ENCODE measurements around the gene IL36RN. TPM values are rescaled to one million over a fixed set of nuclear protein-coding genes. Genes with fewer than 3 reads are reported as not detected.

Gene IL36RN
- total and polyA plus RNA-seq, 2 of the 13 experiments (the other 11 are each of a cell fraction or from before 2014, with no cell fraction given) = not detected

DNA sequence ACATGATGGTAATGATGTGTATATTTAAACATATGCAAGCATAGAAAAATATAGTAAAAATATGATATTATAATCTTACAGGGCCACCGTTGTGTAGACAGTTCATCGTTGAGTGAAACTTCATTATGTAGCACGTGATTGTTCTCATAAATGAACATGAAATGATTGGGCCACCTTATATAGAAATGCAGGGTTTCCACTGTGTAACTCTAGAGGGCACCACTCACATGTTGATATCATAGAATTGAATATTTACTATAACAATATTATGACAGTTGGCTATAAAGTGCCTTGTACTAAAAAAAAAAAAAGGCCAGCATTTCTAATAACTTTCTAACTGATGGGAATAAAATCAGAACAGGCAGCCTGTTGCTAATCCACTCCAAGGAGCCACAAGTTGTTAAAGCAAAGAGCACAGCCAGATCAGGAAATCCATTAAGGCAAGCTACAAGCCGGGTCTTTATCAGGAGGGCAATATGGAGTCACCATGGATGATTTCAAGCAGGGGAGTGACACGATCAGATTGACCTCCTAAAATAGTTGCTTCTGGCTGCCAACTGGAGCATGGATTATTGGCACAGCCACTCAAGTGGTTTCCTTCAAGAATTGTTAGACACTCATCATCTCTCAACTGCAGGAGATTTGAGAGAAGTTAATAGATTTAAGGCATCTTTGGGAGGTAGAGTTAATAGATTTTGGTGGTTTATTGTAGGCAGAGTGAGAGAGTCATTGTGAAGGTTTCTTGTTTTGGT lies 25.4 kb downstream of the IL36RN start (continued):
- TF ChIP-seq, protein P1, sequence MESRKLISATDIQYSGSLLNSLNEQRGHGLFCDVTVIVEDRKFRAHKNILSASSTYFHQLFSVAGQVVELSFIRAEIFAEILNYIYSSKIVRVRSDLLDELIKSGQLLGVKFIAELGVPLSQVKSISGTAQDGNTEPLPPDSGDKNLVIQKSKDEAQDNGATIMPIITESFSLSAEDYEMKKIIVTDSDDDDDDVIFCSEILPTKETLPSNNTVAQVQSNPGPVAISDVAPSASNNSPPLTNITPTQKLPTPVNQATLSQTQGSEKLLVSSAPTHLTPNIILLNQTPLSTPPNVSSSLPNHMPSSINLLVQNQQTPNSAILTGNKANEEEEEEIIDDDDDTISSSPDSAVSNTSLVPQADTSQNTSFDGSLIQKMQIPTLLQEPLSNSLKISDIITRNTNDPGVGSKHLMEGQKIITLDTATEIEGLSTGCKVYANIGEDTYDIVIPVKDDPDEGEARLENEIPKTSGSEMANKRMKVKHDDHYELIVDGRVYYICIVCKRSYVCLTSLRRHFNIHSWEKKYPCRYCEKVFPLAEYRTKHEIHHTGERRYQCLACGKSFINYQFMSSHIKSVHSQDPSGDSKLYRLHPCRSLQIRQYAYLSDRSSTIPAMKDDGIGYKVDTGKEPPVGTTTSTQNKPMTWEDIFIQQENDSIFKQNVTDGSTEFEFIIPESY (CRISPR knock-in tag; IDR thresholded peaks at IDR 0.05) = no peak
- no peak for TF ChIP-seq ZNF709 (CRISPR knock-in tag; IDR thresholded peaks at IDR 0.05)
- TF ChIP-seq ZBTB49 (CRISPR knock-in tag; IDR thresholded peaks at IDR 0.05; ENCODE audit: borderline replicate concordance) = no peak
- TF ChIP-seq RFXAP (CRISPR knock-in tag; IDR thresholded peaks at IDR 0.05; ENCODE audit: borderline replicate concordance) = no peak
- no peak for TF ChIP-seq ZNF235 (CRISPR knock-in tag; IDR thresholded peaks at IDR 0.05; ENCODE audit: borderline replicate concordance)
- TF ChIP-seq ZSCAN9 (CRISPR knock-in tag; IDR thresholded peaks at IDR 0.05; ENCODE audit: borderline replicate concordance) = no peak

GRCh38 chr2:113085542-113085941 lies 26.5 kb downstream of the IL36RN start:
- Histone ChIP-seq H2AFZ (ENCODE audit: low read length) (no peak overlapping the region), H3K27ac (ENCODE audit: extremely low read length, insufficient read depth, low read length) (no peak overlapping the region), H4K20me1 (ENCODE audit: insufficient read depth, low read length) (no peaks in the 10 kb centered on the region), H3K79me2 (ENCODE audit: insufficient read depth, low read length) (no peaks in the 10 kb centered on the region), H3K4me1 (ENCODE audit: insufficient read depth, low read length) (peaks cover 42% of the 10 kb centered on the region), H3K27me3 (ENCODE audit: control insufficient read depth in 1 of 2, insufficient read depth in 2 of 2, low read length in 2 of 2) (peaks cover 0 to 6% of the 10 kb centered on the region in 2 experiments; a peak in 1 of 5 replicates), H3K4me2 (ENCODE audit: low read depth, low read length) (no peak overlapping the region), H3K9me3 (ENCODE audit: low read length) (no peaks in the 10 kb centered on the region; the same call in 1 of the 2 replicates), H3K4me3 (replicated peaks in 1 of 3; ENCODE audit: insufficient read depth in 1 of 3, low read depth in 2 of 3, low read length in 3 of 3) (no peak overlapping the region), H3K36me3 (replicated peaks in 1 of 2; ENCODE audit: control insufficient read depth in 1 of 2, insufficient read depth in 2 of 2, low read length in 2 of 2) (no peaks in the 10 kb centered on the region), H3K9ac (ENCODE audit: insufficient read depth, low read depth, low read length) (no peak overlapping the region)
- CTCF ChIA-PET (ENCODE audit: low intra/inter-chr PET ratio, low total read pairs) = no interaction called here
- no peak for ATAC-seq
- no peak for FAIRE-seq
- no peak for DNase-seq (ENCODE audit: low spot score)
- intact Hi-C loops (cut with micrococcal nuclease; ENCODE audit: unreplicated experiment) (no loop called here), in situ Hi-C loops (cut with HindIII; ENCODE audit: extremely low pct_ligation_motif_present, low pct_unique_long_range_greater_than_20kb) (loop anchor here (10.0 kb wide), 1 partner anchor 289 kb away; no protein-coding TSS in a partner anchor)
- BruUV-seq (replicated peaks) = no TSS peak
- POLR2A ChIA-PET = interaction anchor here (1.7 kb wide), 1 partner anchor 113 kb away, joined by 7 read pairs; no protein-coding TSS in a partner anchor
- 45% methylated on average over 2 of the region's 2 CpGs for WGBS (ENCODE audit: low lambda C conversion rate)
- no peak for TF ChIP-seq JUNB (CRISPR knock-in tag; IDR thresholded peaks at IDR 0.05; ENCODE audit: borderline replicate concordance)
- no peak for TF ChIP-seq HNRNPK (IDR thresholded peaks at IDR 0.05; ENCODE audit: low read depth, low read length, poor library complexity, severe bottlenecking)
- TF ChIP-seq DRAP1 (CRISPR knock-in tag; IDR thresholded peaks at IDR 0.05) = no peak
- TF ChIP-seq FOXM1 (CRISPR knock-in tag; IDR thresholded peaks at IDR 0.05) = no peak
- TF ChIP-seq RBM39 (IDR thresholded peaks at IDR 0.05; ENCODE audit: low read depth, low read length, poor library complexity, severe bottlenecking) = no peak
- TF ChIP-seq ZNF207 (IDR thresholded peaks at IDR 0.05; ENCODE audit: borderline replicate concordance) = no peak
- TF ChIP-seq E2F2 (CRISPR knock-in tag; IDR thresholded peaks at IDR 0.05; ENCODE audit: borderline replicate concordance) = no peak

Measured in HepG2 (cell line).